HFFc6 (cell line): ENCODE data around the gene AP3B2. TPM values are rescaled to one million over a fixed set of nuclear protein-coding genes. Genes with fewer than 3 reads are reported as not detected.
A peak's percentile ranks its signal among the peaks of the same experiment; 100 is the strongest.

Experiments used
- DNase-seq: peaks from one replicate; pipeline ENCODE4 v3.0.0-alpha.2; 2018
- H3K27ac Mint-ChIP-seq: 2 replicates; pipeline ENCODE4 v1.8.0; 2020; ENCODE audit warnings: mild to moderate bottlenecking, mixed read lengths
- H3K27me3 Mint-ChIP-seq: 2 replicates; pipeline ENCODE4 v1.8.0; 2021; ENCODE audit warnings: mild to moderate bottlenecking, moderate library complexity, mixed read lengths; ENCODE audit not compliant: insufficient read depth
- H3K36me3 Mint-ChIP-seq: 2 replicates; pipeline ENCODE4 v1.8.0; 2021; ENCODE audit warnings: low read depth, mixed read lengths
- H3K4me1 Mint-ChIP-seq: 2 replicates; pipeline ENCODE4 v1.8.0; 2020; ENCODE audit warnings: low read depth, mixed read lengths
- H3K4me3 Mint-ChIP-seq: 2 replicates; pipeline ENCODE4 v1.8.0; 2020; ENCODE audit warnings: mild to moderate bottlenecking, moderate library complexity, mixed read lengths
- H3K9me3 Mint-ChIP-seq: 2 replicates; pipeline ENCODE4 v1.8.0; 2020; ENCODE audit warnings: mild to moderate bottlenecking, mixed read lengths
- total RNA-seq, 6 experiments: library from RNA; stranded (reverse); fragmentation: NEBNext Ultra II Directional; extraction: Animal tissue kit (Norgen Biotek cat#: 25700); gene quantifications; 2 replicates in 1 of 6; 3 replicates in 5 of 6; pipeline ENCODE4 v1.2.3, GENCODE V29; 2021
- TF ChIP-seq, protein P1 (sequence below): fragments of 200-600 bp; sonication (generic); IDR thresholded peaks from 2 replicates; pipeline ENCODE4 v1.5.0; 2021; ENCODE audit warnings: antibody characterized with exemption, mild to moderate bottlenecking

Gene AP3B2
- total RNA-seq, 6 experiments from 2014 or later = not detected

GRCh38 chr15:82649226-82649999, 60.3 kb downstream of the AP3B2 start:
- no peak overlapping the region for H3K4me3 Mint-ChIP-seq
- H3K27me3 Mint-ChIP-seq = peaks cover 7% of the 10 kb centered on the region
- H3K27ac Mint-ChIP-seq = no peak overlapping the region
- TF ChIP-seq, protein P1, sequence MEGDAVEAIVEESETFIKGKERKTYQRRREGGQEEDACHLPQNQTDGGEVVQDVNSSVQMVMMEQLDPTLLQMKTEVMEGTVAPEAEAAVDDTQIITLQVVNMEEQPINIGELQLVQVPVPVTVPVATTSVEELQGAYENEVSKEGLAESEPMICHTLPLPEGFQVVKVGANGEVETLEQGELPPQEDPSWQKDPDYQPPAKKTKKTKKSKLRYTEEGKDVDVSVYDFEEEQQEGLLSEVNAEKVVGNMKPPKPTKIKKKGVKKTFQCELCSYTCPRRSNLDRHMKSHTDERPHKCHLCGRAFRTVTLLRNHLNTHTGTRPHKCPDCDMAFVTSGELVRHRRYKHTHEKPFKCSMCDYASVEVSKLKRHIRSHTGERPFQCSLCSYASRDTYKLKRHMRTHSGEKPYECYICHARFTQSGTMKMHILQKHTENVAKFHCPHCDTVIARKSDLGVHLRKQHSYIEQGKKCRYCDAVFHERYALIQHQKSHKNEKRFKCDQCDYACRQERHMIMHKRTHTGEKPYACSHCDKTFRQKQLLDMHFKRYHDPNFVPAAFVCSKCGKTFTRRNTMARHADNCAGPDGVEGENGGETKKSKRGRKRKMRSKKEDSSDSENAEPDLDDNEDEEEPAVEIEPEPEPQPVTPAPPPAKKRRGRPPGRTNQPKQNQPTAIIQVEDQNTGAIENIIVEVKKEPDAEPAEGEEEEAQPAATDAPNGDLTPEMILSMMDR = no peak
- no peaks in the 10 kb centered on the region for H3K36me3 Mint-ChIP-seq
- no peak for DNase-seq
- H3K4me1 Mint-ChIP-seq = peaks cover 5% of the 10 kb centered on the region; the same call in 1 of the 2 replicates
- no peaks in the 10 kb centered on the region for H3K9me3 Mint-ChIP-seq

DNA sequence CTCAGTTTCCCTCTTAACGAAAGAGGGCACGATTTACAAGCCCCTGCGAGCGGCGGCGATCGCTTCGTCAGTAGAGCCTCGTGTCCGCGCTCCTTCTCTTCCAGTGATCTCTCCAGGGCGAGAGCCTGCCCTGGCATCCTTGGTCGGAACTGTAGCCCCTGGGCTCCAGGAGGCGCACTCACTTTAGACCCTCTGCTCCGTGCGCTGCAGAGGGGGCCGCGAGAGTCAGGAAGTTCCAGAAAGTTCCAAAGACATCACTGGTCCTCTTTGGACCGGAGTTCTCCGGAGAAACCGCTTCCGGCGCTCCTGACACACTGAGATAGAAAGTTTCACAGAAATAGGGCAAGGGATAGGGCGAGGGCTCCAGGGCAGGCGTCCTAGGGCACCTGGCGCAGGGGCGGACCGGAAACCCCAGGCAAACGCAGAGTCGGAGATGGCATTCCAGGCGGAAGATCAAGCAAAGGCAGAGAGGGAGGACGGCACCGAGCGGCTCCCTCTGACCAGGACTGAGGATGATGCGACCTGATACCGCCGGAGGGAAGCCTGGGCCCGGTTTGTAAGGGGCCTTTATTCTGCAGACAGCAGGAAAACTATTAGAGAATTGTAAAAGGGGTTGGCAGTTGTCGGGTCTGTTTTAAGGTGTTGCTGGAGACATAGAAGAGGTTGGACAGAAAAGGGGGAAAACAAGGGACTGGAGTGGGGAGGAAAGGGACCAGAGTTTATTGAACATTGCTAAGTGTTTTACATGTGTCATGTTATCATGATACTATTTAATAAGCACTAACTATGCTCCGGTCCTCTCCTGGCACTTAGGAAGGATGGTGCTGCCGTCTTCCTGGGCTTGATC, 61.2 kb downstream of the AP3B2 start:
- Mint-ChIP-seq H3K27ac (peak overlapping the region; percentile 8; the same call in 1 of the 2 replicates), H3K9me3 (no peaks in the 10 kb centered on the region), H3K27me3 (peaks cover 7% of the 10 kb centered on the region), H3K36me3 (no peaks in the 10 kb centered on the region), H3K4me3 (peak overlapping the region; percentile 65), H3K4me1 (peaks cover 5% of the 10 kb centered on the region; the same call in 1 of the 2 replicates)
- TF ChIP-seq, protein P1 = peak; percentile 13; the same call in 1 of the 2 replicates
- no peak for DNase-seq

DNA sequence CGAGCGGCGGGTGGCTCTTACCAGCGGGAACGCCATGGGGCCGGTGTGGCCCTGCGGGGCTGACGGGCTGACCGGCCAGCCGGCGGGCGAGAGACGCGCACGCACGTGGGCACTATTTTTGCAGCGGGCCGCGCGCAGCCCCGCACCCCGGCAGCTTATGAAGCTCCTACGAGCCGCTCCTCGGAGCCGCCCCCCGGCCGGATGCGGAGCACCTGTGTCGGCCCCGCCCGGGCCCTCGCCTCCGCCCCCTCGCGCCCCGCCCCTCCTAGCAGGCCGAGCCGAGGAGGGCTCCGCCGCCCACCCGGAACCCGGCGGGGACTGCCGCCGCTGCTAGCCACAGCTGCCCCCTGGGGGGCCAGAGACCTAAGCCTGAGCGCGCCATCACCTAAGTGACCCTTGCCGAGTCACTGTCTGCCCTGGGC, 61.8 kb downstream of the AP3B2 start:
- Mint-ChIP-seq H3K4me1 (peaks cover 5% of the 10 kb centered on the region; the same call in 1 of the 2 replicates), H3K27ac (no peak overlapping the region), H3K27me3 (peaks cover 7% of the 10 kb centered on the region; the same call in 1 of the 2 replicates)

DNA sequence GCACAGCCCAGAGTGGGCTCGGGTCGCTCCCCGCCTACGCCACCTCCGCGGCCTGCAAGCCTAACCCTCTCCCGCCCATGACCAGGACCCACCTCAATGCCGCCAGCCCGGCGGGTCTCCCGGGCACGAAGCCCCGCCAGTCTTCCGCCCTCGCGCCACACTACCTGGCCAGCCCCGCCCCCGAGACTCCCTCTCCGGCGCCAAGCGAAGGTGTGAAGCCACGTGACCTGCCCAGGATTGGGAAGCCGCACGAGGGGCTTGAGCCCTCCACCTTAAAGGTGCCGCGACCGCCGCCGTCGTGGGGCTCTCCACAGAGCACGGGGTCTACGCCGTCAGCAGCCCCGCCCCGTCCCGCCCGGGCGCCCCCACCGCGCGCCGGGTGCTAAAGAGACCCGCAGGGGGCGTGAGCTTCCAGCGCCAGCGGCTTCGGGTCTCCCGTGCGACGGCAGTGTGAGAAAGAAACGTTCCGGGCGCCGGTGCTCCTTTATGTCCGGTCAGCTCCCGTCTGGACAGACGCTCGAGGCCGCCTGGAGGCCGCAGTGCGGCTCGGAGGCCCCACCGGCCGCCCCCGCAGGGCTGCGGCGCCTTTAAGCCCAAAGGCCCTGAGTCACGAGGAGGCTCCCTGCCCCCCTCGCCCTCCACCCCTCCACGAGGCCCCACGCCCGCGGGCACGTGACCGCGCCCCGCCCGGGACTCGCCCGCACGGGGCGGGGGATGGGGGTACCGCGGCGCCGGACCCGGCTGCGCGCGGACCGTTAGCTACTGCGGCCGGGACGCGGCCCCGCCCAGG, 62.4 kb downstream of the AP3B2 start, which contains the start of gene CPEB1:
TSS of gene CPEB1 (minus strand) at position 319 of the 790 bp plus-strand sequence. CDS start 18,904 bp downstream, outside the sequence.
- no peaks in the 10 kb centered on the region for H3K36me3 Mint-ChIP-seq
- H3K4me1 Mint-ChIP-seq = peaks cover 5% of the 10 kb centered on the region; the same call in 1 of the 2 replicates
- TF ChIP-seq, protein P1 = peak; percentile 48; the same call in 1 of the 2 replicates
- no peaks in the 10 kb centered on the region for H3K9me3 Mint-ChIP-seq
- DNase-seq = peak; percentile 32
- no peak within 1 kb of the TSS; the same call in 1 of the 2 replicates for H3K27ac Mint-ChIP-seq
- H3K4me3 Mint-ChIP-seq = peak within 1 kb of the TSS; percentile 65
- peaks cover 8% of the 10 kb centered on the region; the same call in 1 of the 2 replicates for H3K27me3 Mint-ChIP-seq

More for the DNA sequence above, 61.8 kb downstream of the AP3B2 start:
- DNase-seq = no peak
- Mint-ChIP-seq H3K9me3 (no peaks in the 10 kb centered on the region), H3K4me3 (peak overlapping the region; percentile 65), H3K36me3 (no peaks in the 10 kb centered on the region)
- TF ChIP-seq, protein P1 = no peak
